ENCODE results near the gene TOR1AIP2. TPM values are rescaled to one million over a fixed set of nuclear protein-coding genes. Genes with fewer than 3 reads are reported as not detected.

Gene TOR1AIP2
- total and polyA plus RNA-seq, 2 of the 13 experiments (the other 11 are each of a cell fraction or from before 2014, with no cell fraction given), result 35.2 to 65.8 TPM

DNA sequence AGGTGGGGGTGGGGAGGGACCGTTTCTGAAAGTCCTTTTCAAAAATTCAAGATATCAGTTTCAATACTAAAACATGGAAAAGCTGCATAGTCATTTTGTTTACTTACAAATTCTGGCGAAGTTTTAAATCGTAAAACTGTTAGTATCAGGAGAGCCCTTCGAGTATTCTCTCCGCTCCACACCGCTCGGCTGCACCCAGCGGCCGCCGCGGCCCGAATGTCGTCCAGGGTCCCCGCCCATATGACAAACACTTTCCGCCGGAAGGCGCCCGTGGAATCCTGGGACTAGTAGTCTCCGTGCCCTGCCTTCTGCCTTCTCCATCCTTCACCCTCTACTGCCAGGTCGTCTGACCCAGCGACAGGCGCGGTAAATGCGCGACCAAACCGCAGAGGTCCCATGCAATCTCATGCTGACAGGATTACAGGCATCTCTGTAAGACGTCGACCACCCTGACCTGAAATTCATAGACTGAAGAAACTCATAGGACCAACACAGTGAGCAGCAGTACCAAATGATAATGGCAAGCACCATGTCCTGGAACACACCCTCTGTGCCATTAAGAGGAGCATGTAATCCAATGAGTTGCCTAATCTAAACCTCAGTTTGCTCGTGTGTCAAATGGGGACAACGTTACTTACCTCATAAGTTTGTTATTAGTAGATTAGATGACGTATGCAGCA lies at the start of gene TOR1AIP2 (continued):
- TF ChIP-seq ZNF260 (CRISPR knock-in tag; IDR thresholded peaks at IDR 0.05; ENCODE audit: borderline replicate concordance, low read depth), result no peak
- TF ChIP-seq ZNF891 (CRISPR knock-in tag; IDR thresholded peaks at IDR 0.05), result no peak
- TF ChIP-seq ZNF10 (CRISPR knock-in tag; IDR thresholded peaks at IDR 0.05; ENCODE audit: borderline replicate concordance, low read depth), result no peak
- TF ChIP-seq GTF2F1 (IDR thresholded peaks at IDR 0.05; ENCODE audit: low read length), result no peak
- TF ChIP-seq CREM (IDR thresholded peaks at IDR 0.05), result peak; percentile 93
- no peak for TF ChIP-seq CREM (CRISPR knock-in tag; IDR thresholded peaks at IDR 0.05)
- TF ChIP-seq ZNF564 (CRISPR knock-in tag; IDR thresholded peaks at IDR 0.05), result no peak; the same call in 1 of the 2 replicates
- no peak for TF ChIP-seq CHCHD3 (CRISPR knock-in tag; IDR thresholded peaks at IDR 0.05)
- TF ChIP-seq, protein P1, sequence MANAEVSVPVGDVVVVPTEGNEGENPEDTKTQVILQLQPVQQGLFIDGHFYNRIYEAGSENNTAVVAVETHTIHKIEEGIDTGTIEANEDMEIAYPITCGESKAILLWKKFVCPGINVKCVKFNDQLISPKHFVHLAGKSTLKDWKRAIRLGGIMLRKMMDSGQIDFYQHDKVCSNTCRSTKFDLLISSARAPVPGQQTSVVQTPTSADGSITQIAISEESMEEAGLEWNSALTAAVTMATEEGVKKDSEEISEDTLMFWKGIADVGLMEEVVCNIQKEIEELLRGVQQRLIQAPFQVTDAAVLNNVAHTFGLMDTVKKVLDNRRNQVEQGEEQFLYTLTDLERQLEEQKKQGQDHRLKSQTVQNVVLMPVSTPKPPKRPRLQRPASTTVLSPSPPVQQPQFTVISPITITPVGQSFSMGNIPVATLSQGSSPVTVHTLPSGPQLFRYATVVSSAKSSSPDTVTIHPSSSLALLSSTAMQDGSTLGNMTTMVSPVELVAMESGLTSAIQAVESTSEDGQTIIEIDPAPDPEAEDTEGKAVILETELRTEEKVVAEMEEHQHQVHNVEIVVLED (CRISPR knock-in tag; IDR thresholded peaks at IDR 0.05; ENCODE audit: borderline replicate concordance), result peak; percentile 33; the same call in 1 of the 2 replicates
- 0 out of 2 replicates have a peak, but pooled peaks have one; percentile 57 for TF ChIP-seq SNAI1 (CRISPR knock-in tag; IDR thresholded peaks at IDR 0.05; ENCODE audit: borderline replicate concordance)
- TF ChIP-seq ZNF18 (CRISPR knock-in tag; IDR thresholded peaks at IDR 0.05; ENCODE audit: insufficient replicate concordance), result no peak
- TF ChIP-seq TRAFD1 (CRISPR knock-in tag; IDR thresholded peaks at IDR 0.05; ENCODE audit: borderline replicate concordance), result no peak
- 0 out of 2 replicates have a peak, but pooled peaks have one; percentile 13 for TF ChIP-seq RXRB (CRISPR knock-in tag; IDR thresholded peaks at IDR 0.05; ENCODE audit: borderline replicate concordance)
- no peak for TF ChIP-seq ZBTB21 (CRISPR knock-in tag; IDR thresholded peaks at IDR 0.05)
- TF ChIP-seq ZNF75D (CRISPR knock-in tag; IDR thresholded peaks at IDR 0.05; ENCODE audit: borderline replicate concordance), result no peak
- TF ChIP-seq ZNF367 (CRISPR knock-in tag; IDR thresholded peaks at IDR 0.05; ENCODE audit: borderline replicate concordance), result no peak
- TF ChIP-seq ZBTB34 (CRISPR knock-in tag; IDR thresholded peaks at IDR 0.05), result no peak
- TF ChIP-seq NFKBIZ (CRISPR knock-in tag; IDR thresholded peaks at IDR 0.05), result no peak
- TF ChIP-seq HMG20B (CRISPR knock-in tag; conservative IDR thresholded peaks at IDR 0.05), result no peak
- TF ChIP-seq SMAD1 (CRISPR knock-in tag; IDR thresholded peaks at IDR 0.05; ENCODE audit: borderline replicate concordance, low read depth), result no peak
- no peak for TF ChIP-seq ZFP90 (CRISPR knock-in tag; IDR thresholded peaks at IDR 0.05; ENCODE audit: borderline replicate concordance)
- TF ChIP-seq ZSCAN25 (CRISPR knock-in tag; IDR thresholded peaks at IDR 0.05), result no peak
- TF ChIP-seq ZNF3 (CRISPR knock-in tag; IDR thresholded peaks at IDR 0.05), result no peak
- TF ChIP-seq SMARCE1 (IDR thresholded peaks at IDR 0.05; ENCODE audit: borderline replicate concordance), result no peak

Measured in HepG2 (cell line).